Measurements from ENCODE around the gene FCAMR. TPM values are rescaled to one million over a fixed set of nuclear protein-coding genes. Genes with fewer than 3 reads are reported as not detected.

Gene FCAMR
- total RNA-seq, 1 donor from 2014 or later: not detected

DNA sequence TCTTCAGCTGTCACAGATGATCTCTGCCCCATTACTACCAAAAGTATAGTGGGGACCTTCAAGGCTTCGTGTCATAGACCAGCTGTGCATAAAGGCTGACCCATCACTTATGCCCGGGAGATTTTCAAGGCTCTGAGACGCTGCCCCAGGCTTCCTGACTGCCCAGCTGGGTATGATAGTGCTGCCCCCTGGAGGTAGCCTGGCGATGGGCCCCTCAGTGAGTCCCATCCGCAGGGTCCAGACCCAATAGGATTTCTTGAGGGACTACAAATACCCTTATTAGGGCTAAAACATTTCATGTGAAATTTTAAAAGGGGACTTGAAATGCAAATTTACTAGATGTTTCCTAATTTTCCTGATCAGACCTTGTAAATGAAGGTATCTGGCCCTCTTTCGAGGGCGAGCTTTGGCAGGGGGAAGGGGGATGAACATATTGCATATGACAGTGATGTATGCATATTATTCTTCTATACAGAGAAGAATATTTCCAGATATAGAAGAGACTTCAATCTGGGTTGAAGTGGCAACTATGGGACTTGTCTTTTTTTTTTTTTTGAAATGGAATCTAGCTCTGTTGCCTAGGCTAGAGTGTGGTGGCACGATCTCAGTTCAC lies 36.8 kb downstream of the FCAMR start:
- TF ChIP-seq, protein P1, sequence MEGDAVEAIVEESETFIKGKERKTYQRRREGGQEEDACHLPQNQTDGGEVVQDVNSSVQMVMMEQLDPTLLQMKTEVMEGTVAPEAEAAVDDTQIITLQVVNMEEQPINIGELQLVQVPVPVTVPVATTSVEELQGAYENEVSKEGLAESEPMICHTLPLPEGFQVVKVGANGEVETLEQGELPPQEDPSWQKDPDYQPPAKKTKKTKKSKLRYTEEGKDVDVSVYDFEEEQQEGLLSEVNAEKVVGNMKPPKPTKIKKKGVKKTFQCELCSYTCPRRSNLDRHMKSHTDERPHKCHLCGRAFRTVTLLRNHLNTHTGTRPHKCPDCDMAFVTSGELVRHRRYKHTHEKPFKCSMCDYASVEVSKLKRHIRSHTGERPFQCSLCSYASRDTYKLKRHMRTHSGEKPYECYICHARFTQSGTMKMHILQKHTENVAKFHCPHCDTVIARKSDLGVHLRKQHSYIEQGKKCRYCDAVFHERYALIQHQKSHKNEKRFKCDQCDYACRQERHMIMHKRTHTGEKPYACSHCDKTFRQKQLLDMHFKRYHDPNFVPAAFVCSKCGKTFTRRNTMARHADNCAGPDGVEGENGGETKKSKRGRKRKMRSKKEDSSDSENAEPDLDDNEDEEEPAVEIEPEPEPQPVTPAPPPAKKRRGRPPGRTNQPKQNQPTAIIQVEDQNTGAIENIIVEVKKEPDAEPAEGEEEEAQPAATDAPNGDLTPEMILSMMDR (IDR thresholded peaks at IDR 0.05; ENCODE audit: borderline replicate concordance): peak; percentile 51
- H3K9me3 ChIP-seq (replicated peaks): no peaks in the 10 kb centered on the region
- H3K27ac ChIP-seq (replicated peaks): no peak overlapping the region
- H3K36me3 ChIP-seq: no peaks in the 10 kb centered on the region
- no peak for DNase-seq
- no peak overlapping the region for H3K4me3 ChIP-seq
- peaks cover 17% of the 10 kb centered on the region for H3K27me3 ChIP-seq (ENCODE audit: low read depth)
- intact Hi-C loops (cut with micrococcal nuclease): no loop called here
- no peaks in the 10 kb centered on the region for H3K4me1 ChIP-seq

DNA sequence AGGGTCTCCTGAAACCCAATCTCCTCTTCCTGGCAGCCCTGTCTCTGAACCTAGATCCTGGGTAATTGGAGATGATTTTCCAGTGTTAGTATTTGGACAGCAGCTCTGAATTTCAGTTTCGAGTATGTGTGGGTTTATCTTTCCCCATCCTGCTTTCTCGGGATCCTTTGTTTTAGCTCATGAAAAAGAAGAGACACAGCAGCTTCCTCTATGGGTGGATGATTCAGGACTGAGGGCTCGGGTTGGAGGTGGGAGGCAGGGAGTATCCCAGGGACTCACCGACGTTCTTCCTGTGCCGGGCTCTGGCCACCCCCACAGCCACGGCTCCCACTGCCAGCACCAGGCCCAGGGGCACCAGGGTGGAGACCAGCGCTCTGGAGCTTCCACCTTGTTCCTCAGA lies 38.1 kb downstream of the FCAMR start:
- no peak for DNase-seq
- TF ChIP-seq, protein P1 (IDR thresholded peaks at IDR 0.05; ENCODE audit: borderline replicate concordance): no peak
- H3K27ac ChIP-seq (replicated peaks): no peak overlapping the region
- peaks cover 16% of the 10 kb centered on the region for H3K27me3 ChIP-seq (ENCODE audit: low read depth)
- no peaks in the 10 kb centered on the region for H3K36me3 ChIP-seq
- no peaks in the 10 kb centered on the region for H3K4me1 ChIP-seq
- H3K4me3 ChIP-seq: no peak overlapping the region
- intact Hi-C loops (cut with micrococcal nuclease): no loop called here
- no peaks in the 10 kb centered on the region for H3K9me3 ChIP-seq (replicated peaks)

DNA sequence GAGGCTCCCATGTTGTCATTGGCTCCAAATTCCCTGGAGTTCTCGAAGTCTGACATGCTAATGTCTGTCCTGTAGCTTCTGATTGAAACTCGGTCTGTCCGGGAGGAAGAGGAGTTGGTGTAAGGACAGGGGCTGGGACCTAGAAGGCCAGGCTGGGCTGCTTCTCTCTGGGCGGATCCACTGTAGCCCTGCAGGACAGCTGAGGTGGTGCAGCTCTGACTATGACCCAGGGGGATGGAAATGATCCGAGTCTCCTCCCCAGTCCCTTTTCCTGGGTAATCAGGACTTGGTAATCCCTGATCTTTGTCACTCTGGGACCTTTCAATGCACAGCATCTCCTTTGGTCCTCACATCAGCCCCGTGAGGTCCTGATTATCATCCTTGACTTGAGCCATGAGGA lies 38.6 kb downstream of the FCAMR start:
- intact Hi-C loops (cut with micrococcal nuclease): no loop called here
- peaks cover 12% of the 10 kb centered on the region for H3K27me3 ChIP-seq (ENCODE audit: low read depth)
- no peak for DNase-seq
- no peaks in the 10 kb centered on the region for H3K36me3 ChIP-seq
- H3K4me1 ChIP-seq: no peaks in the 10 kb centered on the region
- TF ChIP-seq, protein P1 (IDR thresholded peaks at IDR 0.05; ENCODE audit: borderline replicate concordance): no peak
- H3K4me3 ChIP-seq: no peak overlapping the region
- no peak overlapping the region for H3K27ac ChIP-seq (replicated peaks)
- no peaks in the 10 kb centered on the region for H3K9me3 ChIP-seq (replicated peaks)

DNA sequence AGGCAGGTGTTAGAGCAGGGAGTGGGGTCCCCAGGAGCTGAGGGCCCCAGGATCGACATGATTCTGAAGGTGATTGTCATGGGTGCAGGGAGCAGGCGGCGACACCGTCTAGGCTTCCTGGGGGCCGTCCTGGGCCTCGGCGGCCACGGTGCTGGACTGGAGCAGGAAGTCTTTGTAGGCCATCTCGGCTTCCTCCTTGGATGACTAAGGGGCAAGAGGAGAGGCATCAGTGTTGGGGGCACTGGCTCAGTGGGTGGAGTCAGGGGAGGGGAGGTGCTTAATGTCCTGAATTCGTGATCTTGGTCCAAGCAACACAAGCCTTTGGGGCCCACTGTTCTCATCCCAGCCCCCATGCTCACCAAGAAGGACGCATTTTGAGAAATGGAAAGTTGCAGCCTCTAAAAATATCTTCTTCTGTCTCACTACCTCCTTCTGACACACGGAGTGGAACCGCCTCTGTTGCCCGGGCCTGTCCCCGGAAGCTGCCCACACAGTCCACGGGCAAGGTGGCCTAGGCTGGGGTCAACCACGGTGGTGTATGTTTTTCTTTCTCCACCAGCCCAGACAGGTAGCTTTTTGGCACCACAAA lies 40.0 kb downstream of the FCAMR start:
- Histone ChIP-seq H3K9me3 (replicated peaks) (no peaks in the 10 kb centered on the region), H3K27me3 (ENCODE audit: low read depth) (no peaks in the 10 kb centered on the region), H3K4me1 (peaks cover 5% of the 10 kb centered on the region), H3K27ac (replicated peaks) (no peak overlapping the region), H3K4me3 (no peak overlapping the region), H3K36me3 (no peaks in the 10 kb centered on the region)
- intact Hi-C loops (cut with micrococcal nuclease): no loop called here
- TF ChIP-seq, protein P1 (IDR thresholded peaks at IDR 0.05; ENCODE audit: borderline replicate concordance): no peak
- DNase-seq: no peak

DNA sequence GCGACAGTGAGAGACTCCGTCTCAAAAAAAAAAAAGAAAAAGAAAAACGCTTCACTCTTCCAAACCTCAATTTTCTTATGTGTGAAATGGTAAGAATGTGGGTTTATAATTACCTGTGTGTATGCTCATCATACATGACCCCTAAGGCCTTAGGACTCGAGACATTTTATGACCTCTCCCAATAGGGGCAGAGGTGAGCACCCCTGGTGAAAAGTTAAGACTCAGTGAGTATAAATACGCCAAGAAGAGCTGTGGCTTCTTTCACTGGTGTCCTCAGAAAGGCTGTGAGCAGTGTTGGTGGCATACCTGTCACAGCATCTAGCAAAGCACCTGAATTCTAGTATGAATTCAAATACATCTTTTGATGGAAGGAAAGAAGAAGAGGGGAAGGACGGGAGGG lies 40.7 kb downstream of the FCAMR start:
- peaks cover 5% of the 10 kb centered on the region for H3K4me1 ChIP-seq
- H3K36me3 ChIP-seq: no peaks in the 10 kb centered on the region
- DNase-seq: no peak
- H3K27me3 ChIP-seq (ENCODE audit: low read depth): no peaks in the 10 kb centered on the region
- no peaks in the 10 kb centered on the region for H3K9me3 ChIP-seq (replicated peaks)
- intact Hi-C loops (cut with micrococcal nuclease): no loop called here
- TF ChIP-seq, protein P1 (IDR thresholded peaks at IDR 0.05; ENCODE audit: borderline replicate concordance): no peak
- no peak overlapping the region for H3K27ac ChIP-seq (replicated peaks)
- no peak overlapping the region for H3K4me3 ChIP-seq
